LNCaP clone FGC (cell line): ENCODE data around the gene HSPB6.

ENCODE experiments used
- DNase-seq: peaks from one replicate; pipeline ENCODE4 v3.0.0-alpha.2; 2011; ENCODE audit warnings: low read depth
- H3K4me3 ChIP-seq: 2 replicates; pipeline ENCODE4 v1.5.1; 2011; ENCODE audit warnings: mild to moderate bottlenecking, low read depth, low read length, control low read depth
- CTCF ChIP-seq: IDR thresholded peaks from 2 replicates; pipeline ENCODE4 v1.5.1; 2012; ENCODE audit warnings: mild to moderate bottlenecking; ENCODE audit not compliant: control insufficient read depth, insufficient read depth; ENCODE audit errors: extremely low read depth

The HSPB6 gene

GRCh38 chr19:35716801-35717664 is 39.8 kb downstream of the HSPB6 start:
- peak; percentile 83 for TF ChIP-seq CTCF
- peak; percentile 84 for DNase-seq
- peak overlapping the region; percentile 64 for H3K4me3 ChIP-seq

- TF ChIP-seq CTCF, result no peak; the same call in 1 of the 2 replicates
- H3K4me3 ChIP-seq, result peak overlapping the region; percentile 64
- no peak for DNase-seq
Measured at GRCh38 chr19:35715981-35716800, 40.6 kb downstream of the HSPB6 start.

GRCh38 chr19:35715355-35715809 is 41.4 kb downstream of the HSPB6 start:
- H3K4me3 ChIP-seq, result peak overlapping the region; percentile 64
- no peak for DNase-seq
- TF ChIP-seq CTCF, result no peak

- DNase-seq, result no peak
- H3K4me3 ChIP-seq, result no peak overlapping the region
- no peak for TF ChIP-seq CTCF
Measured at GRCh38 chr19:35714601-35715354, 42.1 kb downstream of the HSPB6 start.

- TF ChIP-seq CTCF, result no peak
- no peak for DNase-seq
- no peak overlapping the region for H3K4me3 ChIP-seq
Measured at GRCh38 chr19:35713904-35714495, 42.8 kb downstream of the HSPB6 start.

- H3K4me3 ChIP-seq, result no peak overlapping the region
- TF ChIP-seq CTCF, result no peak
- no peak for DNase-seq
Measured at GRCh38 chr19:35713506-35713850, 43.4 kb downstream of the HSPB6 start.
